ENCODE results near the gene PHAF1. TPM values are rescaled to one million over a fixed set of nuclear protein-coding genes. Genes with fewer than 3 reads are reported as not detected.
A peak's percentile ranks its signal among the peaks of the same experiment; 100 is the strongest.

Gene PHAF1
- 10 to 100 TPM; 23.3 to 63.4 (median 48.9) TPM for total RNA-seq

DNA sequence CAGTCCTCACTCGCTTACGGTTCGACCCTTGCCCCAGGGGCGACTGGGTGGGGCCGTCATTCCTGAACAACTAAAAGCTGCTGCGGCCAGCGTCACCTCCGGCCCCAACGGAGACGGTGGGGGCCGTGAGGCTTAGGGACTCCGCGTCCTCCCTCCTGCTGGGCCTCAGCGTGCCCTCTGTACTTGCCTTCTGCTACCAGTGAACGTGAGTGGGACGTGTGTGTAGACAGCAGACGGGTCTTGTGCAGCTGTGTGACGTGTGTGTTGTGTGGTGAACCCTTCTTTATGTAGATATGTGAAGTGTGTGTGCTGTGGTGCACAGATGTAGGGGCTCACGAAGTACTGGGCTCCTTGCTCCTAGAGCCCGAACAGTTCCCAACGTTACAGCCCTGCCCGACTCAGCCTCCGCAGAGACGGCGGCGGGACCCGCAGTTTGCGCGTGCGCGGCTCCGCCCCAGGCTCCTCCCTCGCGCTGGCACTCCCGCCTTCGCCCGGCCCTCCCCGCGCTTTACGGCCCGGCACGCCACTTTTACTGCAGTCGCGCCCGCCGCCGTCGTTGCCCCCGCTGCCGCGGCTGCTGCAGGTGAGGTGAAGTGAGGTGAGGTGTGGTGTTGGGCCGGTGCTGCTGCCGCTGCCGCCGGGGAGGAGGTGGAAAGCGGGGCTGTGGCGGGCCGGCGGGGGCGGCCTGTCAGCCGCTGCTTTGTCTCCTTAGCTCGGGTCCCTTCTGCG is at the start of gene PHAF1:
Gene PHAF1, plus strand, starts transcription at position 535 of the 729 bp plus-strand sequence. CDS start 235 bp downstream, outside the sequence.
- H3K4me1 ChIP-seq, result peaks cover 36 to 42% of the 10 kb centered on the region in 2 donors
- ATAC-seq (peak; percentile 84 to 91), DNase-seq (peak; percentile 88 to 93)
- in situ Hi-C loops (cut with MboI; ENCODE audit: low sequenced_read_pairs in 4 of 4), result no loop called here
- no peaks in the 10 kb centered on the region for H3K36me3 ChIP-seq
- no peaks in the 10 kb centered on the region for H3K27me3 ChIP-seq
- peak within 1 kb of the TSS; percentile 83 to 92 (median 89) for H3K27ac ChIP-seq
- peak within 1 kb of the TSS; percentile 85 to 97 (median 93) for H3K4me3 ChIP-seq
- H3K9me3 ChIP-seq, result no peaks in the 10 kb centered on the region
- intact Hi-C loops (cut with DNase I; ENCODE audit: low total_unique reads), result loop anchor here (1.0 to 2.0 kb wide), 3 partner anchors 45 to 81 kb away; partner anchors contain the start of gene CBFB
- TF ChIP-seq POLR2A (IDR thresholded peaks at IDR 0.05), result peak; percentile 89 to 91
- TF ChIP-seq, protein P1, sequence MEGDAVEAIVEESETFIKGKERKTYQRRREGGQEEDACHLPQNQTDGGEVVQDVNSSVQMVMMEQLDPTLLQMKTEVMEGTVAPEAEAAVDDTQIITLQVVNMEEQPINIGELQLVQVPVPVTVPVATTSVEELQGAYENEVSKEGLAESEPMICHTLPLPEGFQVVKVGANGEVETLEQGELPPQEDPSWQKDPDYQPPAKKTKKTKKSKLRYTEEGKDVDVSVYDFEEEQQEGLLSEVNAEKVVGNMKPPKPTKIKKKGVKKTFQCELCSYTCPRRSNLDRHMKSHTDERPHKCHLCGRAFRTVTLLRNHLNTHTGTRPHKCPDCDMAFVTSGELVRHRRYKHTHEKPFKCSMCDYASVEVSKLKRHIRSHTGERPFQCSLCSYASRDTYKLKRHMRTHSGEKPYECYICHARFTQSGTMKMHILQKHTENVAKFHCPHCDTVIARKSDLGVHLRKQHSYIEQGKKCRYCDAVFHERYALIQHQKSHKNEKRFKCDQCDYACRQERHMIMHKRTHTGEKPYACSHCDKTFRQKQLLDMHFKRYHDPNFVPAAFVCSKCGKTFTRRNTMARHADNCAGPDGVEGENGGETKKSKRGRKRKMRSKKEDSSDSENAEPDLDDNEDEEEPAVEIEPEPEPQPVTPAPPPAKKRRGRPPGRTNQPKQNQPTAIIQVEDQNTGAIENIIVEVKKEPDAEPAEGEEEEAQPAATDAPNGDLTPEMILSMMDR (IDR thresholded peaks at IDR 0.05 in 4 of 5, conservative IDR thresholded peaks at IDR 0.05 in 1 of 5), result no peak

DNA sequence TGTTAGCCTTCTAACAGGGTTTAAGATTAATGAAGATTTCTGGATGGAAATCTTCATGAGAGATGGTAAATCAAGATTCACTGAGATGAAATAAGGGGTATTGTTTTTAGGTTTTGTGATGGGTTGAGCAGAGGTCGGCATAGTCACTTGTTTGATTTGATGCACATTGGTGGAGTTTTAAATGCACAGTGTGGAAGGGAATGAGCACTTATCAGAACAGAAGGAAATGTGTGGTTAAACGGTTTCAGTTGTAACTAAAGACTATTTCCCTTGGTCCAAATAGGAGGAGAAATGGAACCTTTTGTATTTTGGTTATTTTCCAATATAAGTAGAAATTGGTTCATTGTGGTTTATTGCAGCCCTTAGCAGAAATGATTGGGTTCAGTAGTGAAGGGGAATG is 46.7 kb upstream of the PHAF1 start:
- Histone ChIP-seq H3K36me3 (peaks cover 0 to 13% of the 10 kb centered on the region in 2 donors), H3K27ac (no peak overlapping the region), H3K9me3 (no peaks in the 10 kb centered on the region), H3K4me3 (no peak overlapping the region), H3K27me3 (no peaks in the 10 kb centered on the region), H3K4me1 (peaks cover 3% of the 10 kb centered on the region in 2 donors)
- ATAC-seq, result no peak
- in situ Hi-C loops (cut with MboI; ENCODE audit: low sequenced_read_pairs in 4 of 4) (no loop called here), intact Hi-C loops (cut with DNase I; ENCODE audit: low total_unique reads) (no loop called here)
- no peak for TF ChIP-seq POLR2A (IDR thresholded peaks at IDR 0.05)
- TF ChIP-seq, protein P1 (IDR thresholded peaks at IDR 0.05 in 4 of 5, conservative IDR thresholded peaks at IDR 0.05 in 1 of 5), result no peak
- no peak for DNase-seq

DNA sequence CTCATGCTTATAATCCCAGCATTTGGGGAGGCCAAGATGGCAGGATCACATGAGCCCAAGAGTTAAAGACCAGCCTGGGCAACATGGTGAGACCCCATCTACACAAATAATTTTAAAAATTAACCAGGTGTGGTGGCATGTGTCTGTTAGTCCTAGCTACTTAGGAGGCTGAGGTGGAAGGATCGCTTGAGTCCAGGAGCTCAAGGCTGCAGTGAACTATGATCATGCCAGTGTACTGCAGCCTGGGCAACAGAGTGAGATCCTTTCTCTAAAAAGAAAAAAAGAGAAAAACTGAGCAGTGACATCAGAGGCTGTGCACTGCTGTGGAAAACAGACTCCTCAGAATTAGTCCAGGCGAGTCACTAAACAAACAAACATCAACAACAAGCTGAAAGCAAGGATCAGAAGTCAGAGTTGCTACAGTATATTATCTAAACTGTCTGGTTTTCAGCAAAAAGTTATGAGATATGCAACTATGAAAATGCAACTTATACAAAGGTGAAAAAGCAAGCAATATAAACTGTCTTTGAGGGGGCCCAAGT is 41.5 kb upstream of the PHAF1 start:
- no peak for DNase-seq
- Histone ChIP-seq H3K9me3 (no peaks in the 10 kb centered on the region), H3K27me3 (no peaks in the 10 kb centered on the region), H3K4me3 (no peak overlapping the region), H3K27ac (no peak overlapping the region), H3K36me3 (peaks cover 0 to 38% of the 10 kb centered on the region in 2 donors), H3K4me1 (peaks cover 0 to 3% of the 10 kb centered on the region in 2 donors)
- intact Hi-C loops (cut with DNase I; ENCODE audit: low total_unique reads), result no loop called here
- TF ChIP-seq POLR2A (IDR thresholded peaks at IDR 0.05), result no peak
- TF ChIP-seq, protein P1 (IDR thresholded peaks at IDR 0.05 in 4 of 5, conservative IDR thresholded peaks at IDR 0.05 in 1 of 5), result no peak
- in situ Hi-C loops (cut with MboI; ENCODE audit: low sequenced_read_pairs in 4 of 4), result no loop called here
- no peak for ATAC-seq

DNA sequence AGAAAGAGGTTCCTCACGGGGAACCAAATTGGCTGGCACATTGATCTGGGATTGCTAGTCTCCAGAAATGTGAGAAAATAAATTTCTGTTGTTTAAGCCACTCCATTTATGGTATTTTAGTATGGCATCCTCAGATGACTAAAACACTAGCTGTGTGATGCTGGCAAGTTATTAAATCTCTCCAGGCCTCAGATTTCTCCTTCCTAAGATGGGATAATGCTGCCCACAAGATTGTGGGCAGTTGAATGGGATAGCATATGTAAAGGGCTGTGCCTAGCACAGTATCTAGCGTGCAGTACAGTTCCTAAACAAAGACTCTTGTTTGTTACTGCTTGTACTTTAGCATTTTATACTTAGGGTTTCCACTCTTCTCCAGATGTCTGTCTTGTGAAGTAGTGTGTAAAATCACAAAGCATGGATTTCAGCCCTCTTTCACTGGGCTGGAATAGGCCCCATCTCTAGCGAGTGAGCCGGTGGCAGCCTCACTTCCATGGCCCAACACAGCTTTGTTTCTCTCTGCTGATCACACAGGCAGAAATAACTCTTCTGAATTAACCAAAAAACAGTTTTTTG is 38.2 kb upstream of the PHAF1 start:
- ATAC-seq (no peak), DNase-seq (no peak)
- intact Hi-C loops (cut with DNase I; ENCODE audit: low total_unique reads) (no loop called here), in situ Hi-C loops (cut with MboI; ENCODE audit: low sequenced_read_pairs in 4 of 4) (no loop called here)
- H3K27ac ChIP-seq, result no peak overlapping the region
- H3K4me3 ChIP-seq, result no peak overlapping the region
- no peaks in the 10 kb centered on the region for H3K4me1 ChIP-seq
- H3K36me3 ChIP-seq, result peaks cover 0 to 54% of the 10 kb centered on the region in 2 donors
- no peaks in the 10 kb centered on the region for H3K9me3 ChIP-seq
- TF ChIP-seq, protein P1 (IDR thresholded peaks at IDR 0.05 in 4 of 5, conservative IDR thresholded peaks at IDR 0.05 in 1 of 5), result no peak
- TF ChIP-seq POLR2A (IDR thresholded peaks at IDR 0.05), result no peak
- H3K27me3 ChIP-seq, result no peaks in the 10 kb centered on the region

All from gastrocnemius medialis (tissue), 4 donors.